CD4-positive, alpha-beta T cell treated with Interleukin-21 for 1 hour (primary cell): ENCODE measurements around the gene SYNJ2.
A peak's percentile ranks its signal among the peaks of the same experiment; 100 is the strongest.
"Not testable (repeated sequence)": the region's sequence is repeated elsewhere in the genome, so short reads cannot be mapped to it uniquely, and the experiment has no call there.

Experiments used
- DNase-seq: peaks from one replicate; pipeline ENCODE4 v3.0.0-alpha.2; 2020

The SYNJ2 gene, protein sequence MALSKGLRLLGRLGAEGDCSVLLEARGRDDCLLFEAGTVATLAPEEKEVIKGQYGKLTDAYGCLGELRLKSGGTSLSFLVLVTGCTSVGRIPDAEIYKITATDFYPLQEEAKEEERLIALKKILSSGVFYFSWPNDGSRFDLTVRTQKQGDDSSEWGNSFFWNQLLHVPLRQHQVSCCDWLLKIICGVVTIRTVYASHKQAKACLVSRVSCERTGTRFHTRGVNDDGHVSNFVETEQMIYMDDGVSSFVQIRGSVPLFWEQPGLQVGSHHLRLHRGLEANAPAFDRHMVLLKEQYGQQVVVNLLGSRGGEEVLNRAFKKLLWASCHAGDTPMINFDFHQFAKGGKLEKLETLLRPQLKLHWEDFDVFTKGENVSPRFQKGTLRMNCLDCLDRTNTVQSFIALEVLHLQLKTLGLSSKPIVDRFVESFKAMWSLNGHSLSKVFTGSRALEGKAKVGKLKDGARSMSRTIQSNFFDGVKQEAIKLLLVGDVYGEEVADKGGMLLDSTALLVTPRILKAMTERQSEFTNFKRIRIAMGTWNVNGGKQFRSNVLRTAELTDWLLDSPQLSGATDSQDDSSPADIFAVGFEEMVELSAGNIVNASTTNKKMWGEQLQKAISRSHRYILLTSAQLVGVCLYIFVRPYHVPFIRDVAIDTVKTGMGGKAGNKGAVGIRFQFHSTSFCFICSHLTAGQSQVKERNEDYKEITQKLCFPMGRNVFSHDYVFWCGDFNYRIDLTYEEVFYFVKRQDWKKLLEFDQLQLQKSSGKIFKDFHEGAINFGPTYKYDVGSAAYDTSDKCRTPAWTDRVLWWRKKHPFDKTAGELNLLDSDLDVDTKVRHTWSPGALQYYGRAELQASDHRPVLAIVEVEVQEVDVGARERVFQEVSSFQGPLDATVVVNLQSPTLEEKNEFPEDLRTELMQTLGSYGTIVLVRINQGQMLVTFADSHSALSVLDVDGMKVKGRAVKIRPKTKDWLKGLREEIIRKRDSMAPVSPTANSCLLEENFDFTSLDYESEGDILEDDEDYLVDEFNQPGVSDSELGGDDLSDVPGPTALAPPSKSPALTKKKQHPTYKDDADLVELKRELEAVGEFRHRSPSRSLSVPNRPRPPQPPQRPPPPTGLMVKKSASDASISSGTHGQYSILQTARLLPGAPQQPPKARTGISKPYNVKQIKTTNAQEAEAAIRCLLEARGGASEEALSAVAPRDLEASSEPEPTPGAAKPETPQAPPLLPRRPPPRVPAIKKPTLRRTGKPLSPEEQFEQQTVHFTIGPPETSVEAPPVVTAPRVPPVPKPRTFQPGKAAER (N-terminal part only)

DNA sequence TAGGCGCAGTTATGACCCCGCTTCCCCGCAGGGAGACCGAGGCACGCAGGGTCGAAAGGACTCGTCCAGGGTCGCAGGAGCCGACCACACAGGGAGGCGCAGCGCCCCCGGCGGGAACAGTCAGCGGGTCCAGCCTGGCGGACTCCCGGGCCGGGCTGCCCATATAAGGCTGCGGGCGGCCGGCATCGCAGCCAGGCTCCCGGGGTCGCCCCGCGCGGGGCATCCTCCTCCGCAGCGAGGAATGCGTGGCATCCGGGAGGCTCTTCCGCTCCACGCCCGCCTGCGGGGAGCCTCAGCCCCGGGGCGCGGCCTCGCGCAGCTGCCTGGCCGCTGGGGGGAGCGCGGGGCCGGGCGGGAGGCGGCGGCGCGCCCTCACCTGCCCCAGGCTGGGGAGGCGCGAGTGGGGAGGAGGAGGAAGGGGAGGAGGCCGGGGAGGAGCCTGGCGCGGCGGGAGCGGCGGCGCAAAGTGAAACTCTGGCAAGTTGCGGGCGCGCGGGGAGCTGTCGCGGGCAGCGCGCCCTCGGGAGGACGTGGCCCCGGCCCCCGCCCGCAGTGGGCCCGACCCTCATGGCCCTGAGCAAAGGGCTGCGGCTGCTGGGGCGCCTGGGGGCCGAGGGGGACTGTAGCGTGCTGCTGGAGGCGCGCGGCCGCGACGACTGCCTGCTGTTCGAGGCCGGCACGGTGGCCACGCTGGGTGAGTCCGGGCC, at the start of gene SYNJ2:
Gene SYNJ2 (plus strand): TSS at position 469 of the 707 bp plus-strand sequence. CDS start 99 bp downstream, at position 568.
- peak; percentile 87 for DNase-seq

DNA sequence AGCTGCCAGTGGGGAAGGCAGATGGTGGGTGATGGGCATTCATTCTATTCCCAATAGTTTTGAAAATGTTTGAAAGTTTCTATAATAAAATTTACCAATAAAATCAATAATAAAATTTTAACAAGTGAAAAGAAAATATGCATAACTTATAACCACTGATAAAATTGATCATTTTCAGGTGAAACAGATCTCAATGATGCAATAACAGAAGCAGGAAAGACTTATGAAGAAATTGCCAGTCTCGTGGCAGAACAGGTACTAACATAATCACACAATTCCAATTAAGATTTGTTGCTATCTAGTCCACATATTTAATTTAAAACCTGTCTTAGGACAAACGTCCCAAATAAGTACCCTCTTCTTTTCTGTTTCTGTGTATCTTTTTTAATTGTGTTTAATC, 45.9 kb upstream of the SYNJ2 start:
- no peak for DNase-seq

DNA sequence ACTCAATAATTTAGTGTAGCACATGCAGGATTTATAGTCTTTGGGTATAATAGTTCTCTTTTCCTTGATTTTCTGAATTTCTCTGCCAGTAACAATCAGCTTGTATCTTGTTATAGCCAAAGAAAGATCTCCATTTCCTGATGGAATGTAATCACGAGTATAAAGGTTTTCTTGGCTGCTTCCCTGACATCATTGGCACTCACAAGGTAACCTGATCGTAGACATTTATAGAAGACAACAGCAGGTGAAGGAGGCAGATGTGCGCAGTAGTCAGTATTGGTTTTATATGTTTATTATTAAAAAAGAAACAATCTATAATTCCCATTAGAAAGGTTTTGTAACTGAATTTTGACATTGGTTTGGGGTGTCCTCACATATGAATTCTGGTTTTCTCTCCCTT, 44.3 kb upstream of the SYNJ2 start:
- no peak for DNase-seq

DNA sequence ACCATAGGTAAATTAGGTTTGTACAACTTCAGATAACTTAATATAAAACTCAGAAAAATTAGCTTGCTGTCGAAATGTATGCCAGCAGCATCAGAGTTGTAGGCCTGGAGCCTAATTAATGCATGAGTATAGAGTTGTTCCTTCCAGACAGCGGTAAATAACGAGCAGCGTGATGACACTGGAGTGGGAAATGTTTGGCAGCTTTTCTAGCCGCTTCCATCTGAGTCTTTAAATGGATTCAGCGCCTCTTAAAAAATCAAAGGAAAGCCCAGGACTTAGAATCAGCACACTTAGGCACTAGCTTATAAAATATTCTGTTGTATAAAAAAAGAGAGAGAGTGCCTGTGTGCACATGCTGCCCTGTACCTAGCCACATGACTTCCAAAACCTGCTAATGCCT, 43.7 kb upstream of the SYNJ2 start:
- DNase-seq, result no peak

DNA sequence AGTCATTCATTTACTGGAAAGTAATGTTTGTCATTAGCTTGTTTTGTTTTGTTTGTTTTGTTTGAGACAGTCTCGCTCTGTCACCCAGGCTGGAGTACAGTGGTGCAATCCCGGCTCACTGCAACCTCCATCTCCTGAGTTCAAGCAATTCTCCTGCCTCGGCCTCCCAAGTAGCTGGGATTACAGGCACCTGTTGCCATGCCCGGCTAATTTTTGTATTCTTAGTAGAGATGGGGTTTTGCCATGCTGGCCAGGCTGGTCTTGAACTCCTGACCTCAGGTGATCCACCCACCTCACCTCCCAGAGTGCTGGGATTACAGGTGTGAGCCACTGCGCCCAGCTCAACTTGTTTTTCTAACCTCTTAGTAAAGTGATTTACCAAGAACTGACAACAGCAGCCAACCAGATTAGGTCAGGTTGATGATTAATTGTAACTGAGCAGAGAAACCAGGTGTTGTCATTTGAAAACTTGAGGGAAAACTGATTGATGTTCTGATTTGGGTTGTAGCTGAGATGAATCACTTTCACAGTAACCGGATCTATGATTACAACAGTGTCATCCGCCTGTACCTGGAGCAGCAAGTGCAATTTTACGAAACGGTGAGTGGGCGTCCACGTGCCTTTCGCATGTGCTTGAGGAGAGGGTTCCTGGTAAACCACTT, 41.2 kb upstream of the SYNJ2 start:
- DNase-seq, result not testable (repeated sequence)

DNA sequence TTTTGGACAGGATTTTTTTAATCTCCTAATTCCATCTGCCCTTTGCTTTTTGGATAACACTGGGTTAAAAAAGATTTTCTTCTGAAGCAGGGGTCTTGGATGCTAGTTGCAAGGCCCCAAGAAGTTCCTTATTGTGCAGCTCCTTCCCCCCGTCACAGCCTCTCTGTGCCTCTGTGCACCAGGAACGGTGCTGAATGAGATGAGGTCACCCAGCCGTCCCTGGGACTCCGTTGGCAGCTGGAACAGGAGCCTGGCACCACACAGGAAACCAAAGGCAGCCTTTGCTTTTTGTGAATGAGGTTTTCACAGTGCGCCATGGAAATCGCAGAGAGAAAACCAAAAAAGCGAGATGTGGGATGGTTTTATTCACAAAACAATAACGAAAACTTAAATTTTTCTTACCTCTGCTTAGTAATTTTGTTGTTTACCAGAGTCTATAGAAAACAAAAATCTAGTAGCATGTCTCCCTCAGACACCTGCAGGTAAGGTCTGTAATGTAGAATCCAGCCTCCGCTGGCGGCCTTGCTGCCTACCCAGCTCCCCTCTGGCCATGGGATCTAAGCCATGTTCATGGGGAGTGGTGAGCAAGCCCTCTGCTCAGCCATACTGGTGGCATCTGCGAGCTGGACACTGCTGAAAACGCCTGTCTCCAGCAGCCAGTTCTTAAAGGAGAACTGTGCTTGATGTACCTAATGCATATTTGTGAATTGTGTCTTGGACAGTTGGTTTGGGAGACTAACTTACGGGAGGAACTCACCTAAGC, 40.4 kb upstream of the SYNJ2 start:
- no peak for DNase-seq

DNA sequence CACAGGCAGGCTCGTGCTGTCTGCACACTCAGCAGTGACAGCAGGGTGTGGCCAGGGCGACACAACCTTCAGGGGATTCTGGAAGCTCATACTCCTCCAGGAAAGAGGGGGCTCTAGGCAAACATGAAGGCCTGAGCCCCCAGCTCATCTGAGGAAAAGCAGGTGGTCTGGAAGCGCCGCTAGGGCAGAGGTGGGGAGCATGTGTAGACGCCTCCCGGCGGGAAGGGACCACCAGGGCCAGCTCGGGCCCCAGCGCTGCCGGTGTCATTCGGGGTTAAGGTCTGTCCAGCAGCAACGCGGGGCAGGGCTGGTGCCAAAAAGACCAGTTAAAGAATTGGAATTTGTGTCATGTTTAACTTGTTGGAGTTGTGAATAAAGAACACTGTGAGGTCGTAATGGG, 39.3 kb upstream of the SYNJ2 start:
- DNase-seq, result no peak

DNA sequence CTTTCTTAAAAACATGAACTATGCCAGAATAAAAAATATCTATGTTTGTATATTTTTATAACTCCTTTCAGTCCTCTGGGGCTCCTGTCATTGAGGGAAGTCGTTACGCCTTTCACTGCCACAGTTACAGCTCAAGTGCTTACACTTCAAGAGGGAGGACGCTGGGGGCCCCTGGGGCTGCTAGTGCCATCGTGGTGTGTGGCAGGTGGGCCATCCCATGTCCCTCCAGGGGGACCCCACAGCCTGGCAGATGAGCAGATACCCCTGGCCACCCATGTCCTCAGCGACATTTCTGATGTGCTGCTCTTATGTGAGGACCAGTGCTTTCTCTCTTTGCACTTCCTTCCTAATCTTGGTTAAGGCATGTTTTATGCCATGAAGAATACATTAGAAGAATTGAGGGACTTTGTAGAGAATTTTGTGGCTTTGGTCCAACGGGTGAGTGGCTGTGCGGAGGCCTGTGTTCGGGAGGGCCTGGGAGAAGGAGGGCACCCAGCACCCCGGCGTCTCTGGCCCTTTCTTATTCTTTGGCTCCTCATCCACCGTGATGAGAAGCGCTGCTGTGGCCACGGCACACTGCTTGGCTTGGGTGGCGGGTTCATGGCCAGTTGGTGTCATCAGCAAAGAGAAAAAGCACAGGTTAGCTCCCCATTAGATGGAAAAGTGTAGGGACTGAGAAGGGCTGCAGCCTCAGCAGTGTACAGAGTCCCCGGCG, 38.3 kb upstream of the SYNJ2 start:
- no peak for DNase-seq

DNA sequence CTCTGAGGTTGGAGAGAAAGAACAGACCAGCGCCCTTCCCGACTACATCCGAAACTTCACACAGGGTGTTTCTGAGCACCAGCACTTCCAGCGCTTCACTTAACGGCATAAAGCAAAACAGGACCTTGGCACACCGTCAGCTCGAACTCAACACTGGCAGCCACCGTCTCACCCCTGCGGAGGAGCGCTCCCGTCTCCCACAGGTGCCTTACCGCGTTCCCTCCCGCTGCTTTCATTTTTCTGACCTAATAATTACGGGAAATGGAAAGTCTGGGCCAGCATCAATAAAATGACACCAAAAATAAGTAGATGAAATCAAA, 37.7 kb upstream of the SYNJ2 start:
- DNase-seq, result no peak

DNA sequence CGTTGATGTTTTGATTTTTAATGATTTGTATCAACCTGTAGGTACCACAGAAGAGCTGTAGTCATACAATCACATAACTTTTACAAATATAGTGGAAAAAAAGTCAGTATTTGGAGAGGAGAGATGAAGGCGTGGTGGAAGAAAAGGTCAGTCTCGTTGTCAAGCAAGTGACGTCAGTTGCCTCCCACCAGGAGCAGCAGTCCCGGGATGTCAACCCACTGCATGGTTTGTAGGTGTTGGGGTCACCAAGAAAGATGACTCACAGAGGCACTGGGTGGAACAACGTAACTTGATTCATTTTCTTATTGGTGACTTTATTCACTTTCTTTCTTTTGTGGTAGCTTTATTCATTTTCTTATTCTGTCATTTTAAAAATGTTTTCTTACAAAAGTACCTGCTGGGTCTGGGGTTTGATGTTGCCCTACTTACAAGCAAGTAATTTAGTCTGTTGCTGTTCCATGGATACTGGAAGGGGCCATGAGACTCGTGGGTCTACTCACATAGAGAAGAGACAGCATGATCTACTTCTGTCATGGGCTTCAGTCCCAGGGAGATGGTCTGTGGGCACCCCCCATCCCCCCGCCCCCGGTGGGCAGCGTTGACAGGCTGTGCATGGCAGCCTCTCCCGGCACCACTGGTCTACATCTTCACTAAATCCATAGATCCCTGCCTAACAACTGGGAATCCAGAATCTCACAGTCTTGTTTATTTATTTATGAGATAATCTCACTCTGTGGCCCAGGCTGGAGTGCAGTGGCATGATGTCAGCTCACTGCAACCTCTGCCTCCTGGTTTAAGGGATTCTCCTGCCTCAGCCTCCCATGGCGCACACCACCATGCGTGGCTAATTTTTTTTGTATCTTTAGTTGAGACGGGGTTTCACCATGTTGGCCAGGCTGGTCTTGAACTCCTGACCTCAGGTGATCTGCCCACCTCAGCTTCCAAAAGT, 36.4 kb upstream of the SYNJ2 start:
- DNase-seq, result no peak

DNA sequence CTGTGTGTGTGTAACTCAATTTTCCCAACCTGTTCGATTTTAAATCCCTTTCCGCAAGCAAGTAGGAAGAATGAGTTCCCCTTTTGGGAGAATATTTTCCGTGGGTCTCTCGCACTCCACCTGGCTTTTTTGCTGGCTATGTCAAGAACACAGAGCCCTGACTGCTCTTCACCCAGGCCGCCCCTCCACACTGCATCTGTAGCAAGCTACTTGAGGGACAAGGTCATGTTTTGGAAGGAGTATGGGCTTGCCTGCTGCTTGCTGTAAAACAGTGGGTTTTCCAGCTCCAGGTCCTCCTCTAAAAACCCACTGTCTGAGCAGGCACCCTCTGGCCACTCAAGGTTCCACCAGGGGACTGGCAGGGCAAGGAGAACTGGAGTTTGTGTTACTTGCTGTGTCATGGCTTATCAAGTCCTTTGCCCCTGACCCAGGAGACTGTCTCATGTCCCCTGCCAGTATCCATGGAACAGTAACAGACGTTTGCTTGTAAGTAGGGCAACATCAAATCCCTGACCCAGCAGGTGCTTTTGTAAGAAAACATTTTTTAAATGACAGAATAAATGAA, 35.5 kb upstream of the SYNJ2 start:
- no peak for DNase-seq

DNA sequence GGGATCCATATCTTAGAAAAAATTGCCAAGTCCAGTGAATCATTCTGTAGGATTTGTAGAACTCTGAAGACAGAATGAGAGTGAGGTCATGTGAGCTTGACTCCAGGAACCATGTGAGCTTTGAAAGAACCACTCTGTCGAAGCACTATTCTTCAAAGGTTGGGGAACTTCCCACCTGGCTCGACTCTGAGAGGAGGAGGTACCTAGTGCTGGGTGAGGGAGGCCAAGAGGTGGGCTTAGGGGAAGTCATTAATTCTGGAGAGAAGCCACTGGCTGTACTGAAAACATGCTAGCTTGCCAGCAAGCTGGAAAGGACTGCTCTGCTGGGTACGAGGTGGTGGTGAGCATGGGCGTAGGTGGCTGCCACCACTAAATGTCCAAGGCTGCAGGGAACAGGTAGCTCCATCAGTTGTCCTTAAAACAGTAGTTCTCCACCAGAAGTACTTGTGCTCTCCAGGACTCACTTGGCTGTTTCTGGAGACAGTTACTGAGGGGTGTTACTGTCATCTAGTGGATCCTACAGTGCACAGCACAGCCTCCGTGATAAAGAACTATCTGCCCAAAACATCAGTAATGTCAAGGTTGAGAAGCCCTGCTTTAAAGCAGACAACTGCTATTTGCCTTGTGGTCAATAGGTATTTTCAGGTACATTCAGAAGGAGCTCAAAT, 34.7 kb upstream of the SYNJ2 start:
- peak; percentile 17 for DNase-seq

DNA sequence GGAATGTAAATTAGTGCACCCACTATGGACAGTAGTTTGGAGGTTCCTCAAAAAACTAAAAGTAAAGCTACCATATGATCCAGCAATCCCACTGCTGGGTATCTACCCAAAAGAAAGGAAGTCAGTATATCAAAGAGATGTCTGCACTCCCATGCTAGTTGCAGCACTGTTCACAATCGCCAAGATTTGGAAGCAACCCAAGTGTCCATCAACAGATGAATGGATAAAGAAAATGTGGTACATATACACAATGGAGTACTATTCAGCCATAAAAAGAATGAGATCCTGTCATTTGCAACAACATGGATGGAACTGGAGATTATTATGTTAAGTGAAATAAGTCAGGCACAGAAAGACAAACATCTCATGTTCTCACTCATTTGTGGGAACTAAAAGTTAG, 30.8 kb upstream of the SYNJ2 start:
- not testable (repeated sequence) for DNase-seq

DNA sequence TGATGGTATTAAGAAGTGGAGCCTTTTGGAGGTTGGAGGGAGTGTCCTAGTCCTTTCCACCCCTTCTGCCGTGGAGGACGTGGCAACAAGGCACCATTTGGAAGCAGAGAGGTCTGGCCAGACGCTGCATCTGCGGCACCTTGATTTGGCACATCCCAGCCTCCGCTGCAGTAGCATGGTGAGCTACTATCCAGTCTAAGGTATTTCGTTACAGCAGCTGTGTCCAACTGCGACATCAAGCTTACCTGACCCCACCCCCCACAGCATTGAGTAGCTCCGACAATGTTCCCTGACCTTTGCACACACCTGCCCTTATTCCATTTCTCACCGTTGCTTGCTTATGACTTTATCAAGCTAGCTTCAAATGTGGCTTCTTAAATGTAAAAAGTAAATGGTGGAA, 29.8 kb upstream of the SYNJ2 start:
- no peak for DNase-seq

DNA sequence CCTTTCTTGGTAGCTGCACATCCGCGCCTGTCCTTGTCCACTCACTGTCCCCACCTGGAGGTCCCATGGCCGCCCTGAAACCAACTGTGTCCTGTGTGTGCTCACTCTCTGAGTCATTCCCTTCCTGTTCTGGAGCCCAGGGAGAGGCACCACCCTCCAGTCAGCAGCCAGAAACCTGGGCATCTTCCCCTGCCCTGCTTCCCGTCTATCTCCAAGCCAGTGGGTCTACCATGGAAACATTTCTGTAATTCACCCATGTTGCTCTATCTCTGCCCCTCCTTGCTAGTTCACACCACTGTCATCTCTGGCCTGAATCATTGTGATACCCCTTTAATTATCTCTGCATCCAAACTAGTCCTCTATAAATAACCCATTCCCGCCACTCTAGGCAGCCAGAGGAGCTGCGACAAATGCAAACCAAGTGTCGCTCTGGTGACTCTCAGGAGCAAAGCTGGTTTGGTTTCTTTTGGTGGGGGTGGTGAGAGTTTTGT, 28.8 kb upstream of the SYNJ2 start:
- no peak for DNase-seq

DNA sequence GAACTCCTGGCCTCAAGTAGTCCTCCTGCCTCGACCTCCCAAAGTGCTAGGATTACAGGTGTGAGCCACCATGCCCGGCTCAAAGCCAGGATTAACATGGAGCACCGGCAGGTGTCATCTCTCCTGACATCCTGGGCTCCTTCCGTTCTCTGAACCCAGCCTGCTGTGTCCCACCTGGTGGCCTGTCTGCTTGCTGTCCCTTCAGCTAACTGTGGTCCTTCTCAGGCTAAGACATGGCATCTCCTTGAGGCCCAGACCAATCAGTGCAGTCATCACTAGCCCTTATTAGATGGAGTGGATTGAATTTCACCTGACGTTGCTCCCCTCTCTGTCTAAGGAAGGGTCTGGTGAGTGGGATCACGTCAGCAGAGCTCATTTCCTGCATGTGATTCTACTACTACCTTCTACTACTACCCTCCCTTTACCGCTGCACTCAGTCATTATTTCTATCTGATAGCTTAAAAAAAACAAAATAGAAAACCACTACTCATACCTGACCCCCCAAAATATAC, 28.0 kb upstream of the SYNJ2 start:
- DNase-seq, result no peak

DNA sequence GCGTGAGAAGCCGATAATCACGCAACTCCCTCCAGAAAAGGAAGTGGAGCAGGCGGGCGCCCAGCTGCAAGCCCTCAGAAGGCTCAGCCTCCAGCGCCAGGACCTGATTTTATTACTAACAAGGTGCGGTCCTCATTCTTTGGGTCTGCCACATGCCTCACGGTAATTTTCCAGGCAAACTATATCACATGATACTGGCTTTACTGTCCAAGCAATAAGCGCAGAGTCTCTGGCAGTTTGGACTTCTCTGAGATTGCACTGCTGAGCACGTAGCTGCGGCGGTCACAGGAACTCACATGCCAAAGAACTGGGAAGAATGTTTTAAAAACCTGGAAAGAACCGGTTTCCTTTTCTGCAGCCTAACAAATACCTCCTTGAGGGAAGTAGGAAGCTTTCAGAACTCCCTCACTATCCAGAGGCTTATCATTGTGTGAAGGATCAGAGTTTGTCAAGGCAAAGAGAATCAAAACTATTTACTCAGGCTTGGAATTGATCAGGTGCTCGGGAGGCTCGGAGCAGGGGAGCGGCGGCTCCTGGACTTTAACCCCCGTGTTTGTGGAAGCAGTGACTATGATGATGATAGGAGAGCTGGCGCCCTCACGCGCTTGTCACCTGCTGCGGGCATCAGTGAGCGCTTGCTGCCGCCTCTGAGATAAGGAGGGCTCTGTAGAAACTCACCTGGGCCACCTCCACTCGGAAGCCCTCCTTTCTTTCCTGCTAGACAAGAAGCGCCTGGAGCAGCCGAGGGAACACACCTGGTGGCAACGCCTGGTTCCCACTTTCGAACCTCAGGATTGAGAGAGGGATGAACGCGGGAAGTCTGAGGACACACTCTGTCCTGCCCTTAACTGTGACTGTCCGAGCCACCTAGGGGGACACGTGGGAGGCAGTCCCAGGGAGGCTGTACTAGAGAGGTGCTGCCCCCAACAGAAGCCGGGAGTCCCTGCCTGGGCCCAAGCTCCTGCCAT, 27.2 kb upstream of the SYNJ2 start:
- DNase-seq, result no peak
